Stimulated activated naive CD8-positive, alpha-beta T cell treated with anti-CD3 and anti-CD28 coated beads, Interleukin-15, Interleukin-2, amounts not matched to agents 100 ng/mL and 50 ng/mL, for 24 hours (primary cell): Measurements from ENCODE around the gene DCAF4.

Experiments
- H3K27ac Mint-ChIP-seq: one replicate; pipeline ENCODE4 v1.8.0; 2021; ENCODE audit warnings: mild to moderate bottlenecking, mixed read lengths
- H3K27me3 Mint-ChIP-seq: one replicate; pipeline ENCODE4 v1.8.0; 2021; ENCODE audit warnings: mixed read lengths
- H3K36me3 Mint-ChIP-seq: one replicate; pipeline ENCODE4 v1.8.0; 2021; ENCODE audit warnings: low read depth, mixed read lengths
- H3K4me1 Mint-ChIP-seq: one replicate; pipeline ENCODE4 v1.8.0; 2021; ENCODE audit warnings: low read depth, mixed read lengths
- H3K4me3 Mint-ChIP-seq: one replicate; pipeline ENCODE4 v1.8.0; 2021; ENCODE audit warnings: mild to moderate bottlenecking, mixed read lengths
- H3K9me3 Mint-ChIP-seq: one replicate; pipeline ENCODE4 v1.8.0; 2021; ENCODE audit warnings: mixed read lengths

The DCAF4 gene

GRCh38 chr14:72926292-72927028, at the start of gene DCAF4:
DCAF4 (plus strand) TSS chr14:72926464; CDS start chr14:72937979, 11,515 bp downstream.
- peak within 1 kb of the TSS; percentile 96 for H3K27ac Mint-ChIP-seq
- peak within 1 kb of the TSS; percentile 94 for H3K4me3 Mint-ChIP-seq
- H3K9me3 Mint-ChIP-seq: no peaks in the 10 kb centered on the region
- no peaks in the 10 kb centered on the region for H3K36me3 Mint-ChIP-seq
- H3K27me3 Mint-ChIP-seq: peaks cover 8% of the 10 kb centered on the region
- H3K4me1 Mint-ChIP-seq: peaks cover 18% of the 10 kb centered on the region

- Mint-ChIP-seq H3K4me3 (no peak overlapping the region), H3K27ac (no peak overlapping the region), H3K36me3 (peaks cover 5% of the 10 kb centered on the region), H3K9me3 (no peaks in the 10 kb centered on the region), H3K27me3 (no peaks in the 10 kb centered on the region), H3K4me1 (peaks cover 8% of the 10 kb centered on the region)
Measured at GRCh38 chr14:72876710-72877063, 49.6 kb upstream of the DCAF4 start.

- Mint-ChIP-seq H3K4me3 (no peak overlapping the region), H3K9me3 (no peaks in the 10 kb centered on the region), H3K27me3 (no peaks in the 10 kb centered on the region), H3K4me1 (peaks cover 16% of the 10 kb centered on the region), H3K36me3 (peaks cover 5% of the 10 kb centered on the region), H3K27ac (no peak overlapping the region)
Measured at GRCh38 chr14:72878746-72879145, 47.5 kb upstream of the DCAF4 start.

GRCh38 chr14:72879431-72879830, 46.8 kb upstream of the DCAF4 start:
- H3K4me1 Mint-ChIP-seq: peaks cover 22% of the 10 kb centered on the region
- no peak overlapping the region for H3K4me3 Mint-ChIP-seq
- H3K27me3 Mint-ChIP-seq: no peaks in the 10 kb centered on the region
- H3K27ac Mint-ChIP-seq: no peak overlapping the region
- H3K9me3 Mint-ChIP-seq: no peaks in the 10 kb centered on the region
- peaks cover 5% of the 10 kb centered on the region for H3K36me3 Mint-ChIP-seq

GRCh38 chr14:72880164-72880563, 46.1 kb upstream of the DCAF4 start:
- H3K27ac Mint-ChIP-seq: no peak overlapping the region
- H3K9me3 Mint-ChIP-seq: no peaks in the 10 kb centered on the region
- H3K36me3 Mint-ChIP-seq: no peaks in the 10 kb centered on the region
- H3K4me3 Mint-ChIP-seq: no peak overlapping the region
- H3K4me1 Mint-ChIP-seq: peaks cover 24% of the 10 kb centered on the region
- H3K27me3 Mint-ChIP-seq: no peaks in the 10 kb centered on the region

GRCh38 chr14:72880820-72881219, 45.4 kb upstream of the DCAF4 start:
- Mint-ChIP-seq H3K27me3 (no peaks in the 10 kb centered on the region), H3K9me3 (no peaks in the 10 kb centered on the region), H3K27ac (no peak overlapping the region), H3K4me3 (no peak overlapping the region), H3K4me1 (peaks cover 24% of the 10 kb centered on the region), H3K36me3 (no peaks in the 10 kb centered on the region)

- Mint-ChIP-seq H3K9me3 (no peaks in the 10 kb centered on the region), H3K36me3 (no peaks in the 10 kb centered on the region), H3K4me1 (peaks cover 24% of the 10 kb centered on the region), H3K27ac (no peak overlapping the region), H3K27me3 (no peaks in the 10 kb centered on the region), H3K4me3 (no peak overlapping the region)
Measured at GRCh38 chr14:72881543-72881942, 44.7 kb upstream of the DCAF4 start.

GRCh38 chr14:72882047-72882446, 44.2 kb upstream of the DCAF4 start:
- Mint-ChIP-seq H3K36me3 (no peaks in the 10 kb centered on the region), H3K9me3 (no peaks in the 10 kb centered on the region), H3K27me3 (no peaks in the 10 kb centered on the region), H3K27ac (no peak overlapping the region), H3K4me1 (peaks cover 24% of the 10 kb centered on the region), H3K4me3 (no peak overlapping the region)

- H3K36me3 Mint-ChIP-seq: no peaks in the 10 kb centered on the region
- H3K27ac Mint-ChIP-seq: no peak overlapping the region
- H3K4me1 Mint-ChIP-seq: peaks cover 24% of the 10 kb centered on the region
- H3K4me3 Mint-ChIP-seq: no peak overlapping the region
- no peaks in the 10 kb centered on the region for H3K27me3 Mint-ChIP-seq
- no peaks in the 10 kb centered on the region for H3K9me3 Mint-ChIP-seq
Measured at GRCh38 chr14:72882463-72882862, 43.8 kb upstream of the DCAF4 start.

- no peaks in the 10 kb centered on the region for H3K36me3 Mint-ChIP-seq
- no peak overlapping the region for H3K27ac Mint-ChIP-seq
- H3K27me3 Mint-ChIP-seq: no peaks in the 10 kb centered on the region
- no peaks in the 10 kb centered on the region for H3K9me3 Mint-ChIP-seq
- H3K4me3 Mint-ChIP-seq: no peak overlapping the region
- H3K4me1 Mint-ChIP-seq: peaks cover 24% of the 10 kb centered on the region
Measured at GRCh38 chr14:72883109-72883508, 43.2 kb upstream of the DCAF4 start.

- Mint-ChIP-seq H3K9me3 (no peaks in the 10 kb centered on the region), H3K36me3 (no peaks in the 10 kb centered on the region), H3K4me3 (no peak overlapping the region), H3K27me3 (no peaks in the 10 kb centered on the region), H3K27ac (no peak overlapping the region), H3K4me1 (peaks cover 24% of the 10 kb centered on the region)
Measured at GRCh38 chr14:72883961-72884360, 42.3 kb upstream of the DCAF4 start.

- no peaks in the 10 kb centered on the region for H3K27me3 Mint-ChIP-seq
- peaks cover 24% of the 10 kb centered on the region for H3K4me1 Mint-ChIP-seq
- H3K4me3 Mint-ChIP-seq: no peak overlapping the region
- no peaks in the 10 kb centered on the region for H3K9me3 Mint-ChIP-seq
- H3K27ac Mint-ChIP-seq: no peak overlapping the region
- no peaks in the 10 kb centered on the region for H3K36me3 Mint-ChIP-seq
Measured at GRCh38 chr14:72884386-72884785, 41.9 kb upstream of the DCAF4 start.

GRCh38 chr14:72887514-72887913, 38.8 kb upstream of the DCAF4 start:
- no peaks in the 10 kb centered on the region for H3K9me3 Mint-ChIP-seq
- H3K27ac Mint-ChIP-seq: no peak overlapping the region
- peaks cover 23% of the 10 kb centered on the region for H3K4me1 Mint-ChIP-seq
- H3K27me3 Mint-ChIP-seq: peaks cover 18% of the 10 kb centered on the region
- no peaks in the 10 kb centered on the region for H3K36me3 Mint-ChIP-seq
- no peak overlapping the region for H3K4me3 Mint-ChIP-seq

GRCh38 chr14:72888192-72888591, 38.1 kb upstream of the DCAF4 start:
- no peaks in the 10 kb centered on the region for H3K9me3 Mint-ChIP-seq
- H3K27ac Mint-ChIP-seq: no peak overlapping the region
- H3K27me3 Mint-ChIP-seq: peaks cover 22% of the 10 kb centered on the region
- H3K36me3 Mint-ChIP-seq: no peaks in the 10 kb centered on the region
- peaks cover 21% of the 10 kb centered on the region for H3K4me1 Mint-ChIP-seq
- no peak overlapping the region for H3K4me3 Mint-ChIP-seq

- H3K4me1 Mint-ChIP-seq: peaks cover 19% of the 10 kb centered on the region
- peaks cover 22% of the 10 kb centered on the region for H3K27me3 Mint-ChIP-seq
- H3K27ac Mint-ChIP-seq: no peak overlapping the region
- no peaks in the 10 kb centered on the region for H3K36me3 Mint-ChIP-seq
- H3K4me3 Mint-ChIP-seq: no peak overlapping the region
- H3K9me3 Mint-ChIP-seq: no peaks in the 10 kb centered on the region
Measured at GRCh38 chr14:72888636-72889201, 37.5 kb upstream of the DCAF4 start.

- H3K36me3 Mint-ChIP-seq: no peaks in the 10 kb centered on the region
- peaks cover 20% of the 10 kb centered on the region for H3K4me1 Mint-ChIP-seq
- no peak overlapping the region for H3K27ac Mint-ChIP-seq
- H3K9me3 Mint-ChIP-seq: no peaks in the 10 kb centered on the region
- H3K27me3 Mint-ChIP-seq: peaks cover 25% of the 10 kb centered on the region
- no peak overlapping the region for H3K4me3 Mint-ChIP-seq
Measured at GRCh38 chr14:72889366-72889765, 36.9 kb upstream of the DCAF4 start.
